Parathyroid adenoma (tissue), 2 donors: ENCODE results near the gene POMC.

ENCODE experiments used
- H2AFZ ChIP-seq: fragments of 300-600 bp; sonication (generic); one replicate; pipeline ENCODE4 v1.7.0; 2017; ENCODE audit warnings: antibody characterized with exemption, mild to moderate bottlenecking
- H3K27ac ChIP-seq: fragments of 300-600 bp; sonication (generic); one replicate; pipeline ENCODE4 v1.7.0; 2017
- H3K27me3 ChIP-seq: fragments of 300-600 bp; sonication (generic); one replicate; pipeline ENCODE4 v1.7.0; 2017; ENCODE audit warnings: low read length; ENCODE audit not compliant: control insufficient read depth, insufficient read depth
- H3K36me3 ChIP-seq: fragments of 300-600 bp; sonication (generic); one replicate; pipeline ENCODE4 v1.7.0; 2017; ENCODE audit warnings: low read length; ENCODE audit not compliant: control insufficient read depth, insufficient read depth
- H3K4me1 ChIP-seq: fragments of 300-600 bp; sonication (generic); one replicate; pipeline ENCODE4 v1.7.0; 2017; ENCODE audit warnings: control low read depth
- H3K4me2 ChIP-seq: fragments of 300-600 bp; sonication (generic); one replicate; pipeline ENCODE4 v1.7.0; 2017; ENCODE audit warnings: low read length
- H3K4me3 ChIP-seq: fragments of 300-600 bp; sonication (generic); one replicate; pipeline ENCODE4 v1.7.0; 2017; ENCODE audit warnings: low read depth, low read length
- H3K79me2 ChIP-seq: fragments of 300-600 bp; sonication (generic); one replicate; pipeline ENCODE4 v1.7.0; 2017; ENCODE audit warnings: control low read depth
- H3K9ac ChIP-seq: fragments of 300-600 bp; sonication (generic); one replicate; pipeline ENCODE4 v1.7.0; 2017; ENCODE audit warnings: mild to moderate bottlenecking
- H3K9me3 ChIP-seq: fragments of 300-600 bp; sonication (generic); one replicate; pipeline ENCODE4 v1.7.0; 2017; ENCODE audit warnings: low read length; ENCODE audit not compliant: control insufficient read depth
- CTCF ChIP-seq: fragments of 300-600 bp; sonication (generic); IDR thresholded peaks from one replicate; pipeline ENCODE4 v1.7.0; 2017; ENCODE audit warnings: antibody characterized with exemption, mild to moderate bottlenecking
- donor health status: primary hyperparathyroidism.

Gene POMC

GRCh38 chr2:25178976-25179375 is 10.6 kb upstream of the POMC start:
- Histone ChIP-seq H2AFZ (no peak overlapping the region), H3K9me3 (no peaks in the 10 kb centered on the region), H3K9ac (no peak overlapping the region), H3K4me3 (no peak overlapping the region), H3K36me3 (no peaks in the 10 kb centered on the region), H3K79me2 (no peaks in the 10 kb centered on the region), H3K4me2 (no peak overlapping the region), H3K27me3 (no peaks in the 10 kb centered on the region), H3K27ac (no peak overlapping the region), H3K4me1 (no peaks in the 10 kb centered on the region)
- TF ChIP-seq CTCF: no peak

GRCh38 chr2:25177211-25177611 is 8.8 kb upstream of the POMC start:
- Histone ChIP-seq H3K27me3 (no peaks in the 10 kb centered on the region), H2AFZ (no peak overlapping the region), H3K79me2 (no peaks in the 10 kb centered on the region), H3K27ac (no peak overlapping the region), H3K4me2 (no peak overlapping the region), H3K4me3 (no peak overlapping the region), H3K36me3 (no peaks in the 10 kb centered on the region), H3K9me3 (no peaks in the 10 kb centered on the region), H3K4me1 (no peaks in the 10 kb centered on the region), H3K9ac (no peak overlapping the region)
- TF ChIP-seq CTCF: no peak

- H3K36me3 ChIP-seq: no peaks in the 10 kb centered on the region
- H3K27ac ChIP-seq: no peak overlapping the region
- no peak overlapping the region for H3K9ac ChIP-seq
- no peak for TF ChIP-seq CTCF
- no peak overlapping the region for H2AFZ ChIP-seq
- H3K27me3 ChIP-seq: no peaks in the 10 kb centered on the region
- H3K4me1 ChIP-seq: no peaks in the 10 kb centered on the region
- no peak overlapping the region for H3K4me3 ChIP-seq
- H3K4me2 ChIP-seq: no peak overlapping the region
- no peaks in the 10 kb centered on the region for H3K9me3 ChIP-seq
- H3K79me2 ChIP-seq: no peaks in the 10 kb centered on the region
Measured at GRCh38 chr2:25176541-25177181, 8.3 kb upstream of the POMC start.

- H2AFZ ChIP-seq: no peak overlapping the region
- no peak overlapping the region for H3K9ac ChIP-seq
- H3K4me2 ChIP-seq: no peak overlapping the region
- H3K4me1 ChIP-seq: no peaks in the 10 kb centered on the region
- H3K27me3 ChIP-seq: no peaks in the 10 kb centered on the region
- H3K9me3 ChIP-seq: no peaks in the 10 kb centered on the region
- no peak overlapping the region for H3K4me3 ChIP-seq
- H3K36me3 ChIP-seq: no peaks in the 10 kb centered on the region
- no peak overlapping the region for H3K27ac ChIP-seq
- no peaks in the 10 kb centered on the region for H3K79me2 ChIP-seq
- no peak for TF ChIP-seq CTCF
Measured at GRCh38 chr2:25176138-25176537, 7.8 kb upstream of the POMC start.

- H3K9me3 ChIP-seq: no peaks in the 10 kb centered on the region
- no peak overlapping the region for H3K27ac ChIP-seq
- H3K79me2 ChIP-seq: no peaks in the 10 kb centered on the region
- no peak overlapping the region for H3K4me2 ChIP-seq
- no peaks in the 10 kb centered on the region for H3K36me3 ChIP-seq
- H2AFZ ChIP-seq: no peak overlapping the region
- H3K4me1 ChIP-seq: no peaks in the 10 kb centered on the region
- TF ChIP-seq CTCF: no peak
- no peak overlapping the region for H3K4me3 ChIP-seq
- H3K9ac ChIP-seq: no peak overlapping the region
- no peaks in the 10 kb centered on the region for H3K27me3 ChIP-seq
Measured at GRCh38 chr2:25174192-25174861, 5.9 kb upstream of the POMC start.
